Colonic mucosa (tissue), 4 donors: ENCODE results near the gene CRTAC1. TPM values are rescaled to one million over a fixed set of nuclear protein-coding genes. Genes with fewer than 3 reads are reported as not detected.

ENCODE experiments used
- DNase-seq: peaks from one replicate; pipeline ENCODE4 v3.0.0-alpha.2; 2020
- H3K27ac ChIP-seq: fragments of 200-600 bp; one replicate; pipeline ENCODE4 v1.8.0; 2021
- H3K27me3 ChIP-seq: fragments of 200-600 bp; one replicate; pipeline ENCODE4 v1.8.0; 2021
- H3K36me3 ChIP-seq: fragments of 200-600 bp; one replicate; pipeline ENCODE4 v1.8.0; 2021
- H3K4me1 ChIP-seq: fragments of 200-600 bp; one replicate; pipeline ENCODE4 v1.8.0; 2021; ENCODE audit warnings: mild to moderate bottlenecking
- H3K4me3 ChIP-seq: fragments of 200-600 bp; one replicate; pipeline ENCODE4 v1.8.0; 2021
- H3K9ac ChIP-seq, 2 donors: one replicate each; pipeline ENCODE4 v1.7.0; 2013; ENCODE audit warnings: control low read depth in 2 of 2, low read depth in 2 of 2, low read length in 2 of 2
- H3K9me3 ChIP-seq: fragments of 200-600 bp; one replicate; pipeline ENCODE4 v1.8.0; 2021
- CTCF ChIP-seq: fragments of 200-600 bp; IDR thresholded peaks from one replicate; pipeline ENCODE4 v1.8.0; 2022; ENCODE audit warnings: antibody characterized with exemption, mild to moderate bottlenecking
- intact Hi-C: fragments of 100-400 bp; cut with DNase I; formaldehyde crosslinking; loops from one replicate; pipeline ENCODE4 v1.14.1; 2022
- total RNA-seq, 2 donors: library from RNA; stranded (reverse); fragmentation: NEBNext Ultra II Directional in 1 of 2; extraction: Animal tissue kit (Norgen Biotek cat#: 25700) in 1 of 2; gene quantifications; one replicate each; pipeline ENCODE4 v1.2.1, GENCODE V29; 2021
- donor health status: healthy.
- donor health status: DM: no; HTN: no; CAD: no.
- donor health status: DM: no; HTN: no; CAD: no.

CRTAC1 gene
- total RNA-seq, 2 donors from 2014 or later = 0.17 to 1.4 TPM

GRCh38 chr10:97891497-97892167 is 138.8 kb downstream of the CRTAC1 start:
- DNase-seq = no peak
- Histone ChIP-seq H3K9ac (no peak overlapping the region), H3K27ac (no peak overlapping the region), H3K9me3 (no peaks in the 10 kb centered on the region), H3K27me3 (no peaks in the 10 kb centered on the region), H3K4me3 (no peak overlapping the region), H3K4me1 (no peaks in the 10 kb centered on the region), H3K36me3 (no peaks in the 10 kb centered on the region)
- TF ChIP-seq CTCF = no peak
- intact Hi-C loops = no loop called here

- no peak for TF ChIP-seq CTCF
- H3K9ac ChIP-seq = no peak overlapping the region
- no peak overlapping the region for H3K27ac ChIP-seq
- no peak overlapping the region for H3K4me3 ChIP-seq
- intact Hi-C loops = no loop called here
- H3K36me3 ChIP-seq = no peaks in the 10 kb centered on the region
- no peaks in the 10 kb centered on the region for H3K4me1 ChIP-seq
- DNase-seq = no peak
- H3K9me3 ChIP-seq = no peaks in the 10 kb centered on the region
- no peaks in the 10 kb centered on the region for H3K27me3 ChIP-seq
Observed at GRCh38 chr10:97889461-97890265, 140.8 kb downstream of the CRTAC1 start.

GRCh38 chr10:97888641-97889262 is 141.7 kb downstream of the CRTAC1 start:
- no peak for DNase-seq
- Histone ChIP-seq H3K36me3 (no peaks in the 10 kb centered on the region), H3K27ac (no peak overlapping the region), H3K4me1 (no peaks in the 10 kb centered on the region), H3K9ac (no peak overlapping the region), H3K4me3 (no peak overlapping the region), H3K9me3 (no peaks in the 10 kb centered on the region), H3K27me3 (no peaks in the 10 kb centered on the region)
- TF ChIP-seq CTCF = no peak
- intact Hi-C loops = no loop called here

- Histone ChIP-seq H3K4me3 (no peak overlapping the region), H3K9me3 (no peaks in the 10 kb centered on the region), H3K27me3 (no peaks in the 10 kb centered on the region), H3K36me3 (no peaks in the 10 kb centered on the region), H3K9ac (no peak overlapping the region), H3K4me1 (no peaks in the 10 kb centered on the region), H3K27ac (no peak overlapping the region)
- intact Hi-C loops = no loop called here
- no peak for TF ChIP-seq CTCF
- DNase-seq = no peak
Observed at GRCh38 chr10:97888134-97888533, 142.3 kb downstream of the CRTAC1 start.

- no peaks in the 10 kb centered on the region for H3K4me1 ChIP-seq
- intact Hi-C loops = no loop called here
- H3K36me3 ChIP-seq = no peaks in the 10 kb centered on the region
- H3K27ac ChIP-seq = no peak overlapping the region
- H3K9ac ChIP-seq = no peak overlapping the region
- no peak overlapping the region for H3K4me3 ChIP-seq
- H3K27me3 ChIP-seq = no peaks in the 10 kb centered on the region
- DNase-seq = no peak
- H3K9me3 ChIP-seq = no peaks in the 10 kb centered on the region
- no peak for TF ChIP-seq CTCF
Observed at GRCh38 chr10:97887399-97887798, 143.0 kb downstream of the CRTAC1 start.
